ENCODE data around the gene SELENOW.
A peak's percentile ranks its signal among the peaks of the same experiment; 100 is the strongest.
"Not testable (repeated sequence)": the region's sequence is repeated elsewhere in the genome, so short reads cannot be mapped to it uniquely, and the experiment has no call there.

Gene SELENOW

GRCh38 chr19:47735131-47735530 lies 43.4 kb upstream of the SELENOW start:
- Histone ChIP-seq H3K27me3 (no peaks in the 10 kb centered on the region), H3K4me3 (no peak overlapping the region), H3K9me3 (no peaks in the 10 kb centered on the region), H3K36me3 (peaks cover 56 to 86% (median 67%) of the 10 kb centered on the region in 3 donors), H3K4me1 (peaks cover 0 to 19% (median 5%) of the 10 kb centered on the region in 4 donors), H3K27ac (peak overlapping the region; percentile 12 to 36)
- DNase-seq = no peak
- no peak for TF ChIP-seq CTCF (IDR thresholded peaks at IDR 0.05)
- intact Hi-C loops (cut with DNase I; ENCODE audit: low total_unique reads) = loop anchor here (5.0 kb wide), 1 partner anchor 1807 kb away; no protein-coding TSS in a partner anchor

- Histone ChIP-seq H3K4me3 (no peak overlapping the region), H3K9me3 (no peaks in the 10 kb centered on the region), H3K4me1 (peaks cover 4 to 31% (median 21%) of the 10 kb centered on the region in 4 donors), H3K27ac (peak overlapping the region; percentile 94 to 98), H3K27me3 (no peaks in the 10 kb centered on the region), H3K36me3 (peaks cover 50 to 59% (median 53%) of the 10 kb centered on the region in 3 donors)
- TF ChIP-seq CTCF (IDR thresholded peaks at IDR 0.05) = no peak
- intact Hi-C loops (cut with DNase I; ENCODE audit: low total_unique reads) = no loop called here
- peak in 1 of 2 donors; percentile 75 for DNase-seq
These were observed 37.5 kb upstream of the SELENOW start for GRCh38 chr19:47740866-47741519.

- peaks cover 44 to 55% (median 46%) of the 10 kb centered on the region in 3 donors for H3K36me3 ChIP-seq
- no peaks in the 10 kb centered on the region for H3K27me3 ChIP-seq
- no peak for TF ChIP-seq CTCF (IDR thresholded peaks at IDR 0.05)
- H3K27ac ChIP-seq = peak overlapping the region; percentile 94 to 98
- DNase-seq = no peak
- intact Hi-C loops (cut with DNase I; ENCODE audit: low total_unique reads) = no loop called here
- H3K9me3 ChIP-seq = no peaks in the 10 kb centered on the region
- H3K4me1 ChIP-seq = peaks cover 4 to 38% (median 27%) of the 10 kb centered on the region in 4 donors
- H3K4me3 ChIP-seq = no peak overlapping the region
These were observed 36.9 kb upstream of the SELENOW start for GRCh38 chr19:47741544-47742140.

GRCh38 chr19:47742634-47743033 lies 35.9 kb upstream of the SELENOW start:
- peak overlapping the region; percentile 94 to 98 for H3K27ac ChIP-seq
- H3K36me3 ChIP-seq = peaks cover 39 to 54% (median 42%) of the 10 kb centered on the region in 3 donors
- H3K27me3 ChIP-seq = no peaks in the 10 kb centered on the region
- peak overlapping the region; percentile 34 to 47 for H3K4me3 ChIP-seq
- DNase-seq = peak in 1 of 2 donors; percentile 75
- intact Hi-C loops (cut with DNase I; ENCODE audit: low total_unique reads) = loop anchor here (1.0 kb wide), 1 partner anchor 29 kb away; the partner anchor contains the start of gene EHD2
- no peak for TF ChIP-seq CTCF (IDR thresholded peaks at IDR 0.05)
- H3K9me3 ChIP-seq = no peaks in the 10 kb centered on the region
- peaks cover 4 to 45% (median 30%) of the 10 kb centered on the region in 4 donors for H3K4me1 ChIP-seq

GRCh38 chr19:47745010-47745901 lies 33.2 kb upstream of the SELENOW start, which contains the start of gene NOP53:
NOP53 (plus strand) TSS chr19:47745546; CDS start chr19:47745560, 14 bp downstream.
- Histone ChIP-seq H3K9me3 (no peaks in the 10 kb centered on the region), H3K4me1 (peaks cover 4 to 49% (median 35%) of the 10 kb centered on the region in 4 donors), H3K27ac (peak within 1 kb of the TSS; percentile 95 to 98), H3K27me3 (no peaks in the 10 kb centered on the region), H3K4me3 (peak within 1 kb of the TSS; percentile 73 to 82), H3K36me3 (peaks cover 38 to 53% (median 41%) of the 10 kb centered on the region in 3 donors)
- peak; percentile 96 to 97 for DNase-seq
- peak; percentile 15 to 49 for TF ChIP-seq CTCF (IDR thresholded peaks at IDR 0.05)
- intact Hi-C loops (cut with DNase I; ENCODE audit: low total_unique reads) = no loop called here

- Histone ChIP-seq H3K4me1 (peaks cover 4 to 49% (median 35%) of the 10 kb centered on the region in 4 donors), H3K4me3 (peak overlapping the region; percentile 73 to 82), H3K36me3 (peaks cover 38 to 53% (median 41%) of the 10 kb centered on the region in 3 donors), H3K27ac (peak overlapping the region; percentile 86 to 95)
- H3K9me3 ChIP-seq; intact Hi-C loops (cut with DNase I; ENCODE audit: low total_unique reads); H3K27me3 ChIP-seq; DNase-seq: not testable (repeated sequence)
These were observed 32.4 kb upstream of the SELENOW start for GRCh38 chr19:47746129-47746528.

All from tibial artery (tissue), 4 donors.